Left lung (tissue), 10 donors: ENCODE results near the gene TMEM40. TPM values are rescaled to one million over a fixed set of nuclear protein-coding genes. Genes with fewer than 3 reads are reported as not detected.
"Not testable (repeated sequence)": the region's sequence is repeated elsewhere in the genome, so short reads cannot be mapped to it uniquely, and the experiment has no call there.

ENCODE experiments used
- ATAC-seq: fragments of 200-7000 bp; cut with Tn5 transposase; one replicate; pipeline ENCODE4 v1.9.1; 2020; ENCODE audit warnings: moderate library complexity
- DNase-seq, 4 donors: peaks; one replicate each; pipeline ENCODE4 v3.0.0-alpha.2; 2013 to 2020
- H3K27ac ChIP-seq, 2 donors: fragments of 200-600 bp; sonication (generic) in 1 of 2; one replicate each; pipeline versions ENCODE4 v1.5.0 to v1.8.0; 2020 to 2021
- H3K27me3 ChIP-seq, 2 donors: fragments of 200-600 bp; sonication (generic) in 1 of 2; one replicate each; pipeline versions ENCODE4 v1.5.0 to v1.8.0; 2020 to 2021
- H3K36me3 ChIP-seq, 2 donors: fragments of 200-600 bp; sonication (generic) in 1 of 2; one replicate each; pipeline versions ENCODE4 v1.5.0 to v1.8.0; 2020 to 2021
- H3K4me1 ChIP-seq, 2 donors: fragments of 200-600 bp; one replicate each; pipeline ENCODE4 v1.8.0; 2021
- H3K4me3 ChIP-seq, 2 donors: fragments of 200-600 bp; sonication (generic) in 1 of 2; one replicate each; pipeline versions ENCODE4 v1.5.0 to v1.8.0; 2020 to 2021; ENCODE audit warnings: mild to moderate bottlenecking in 1 of 2
- H3K9me3 ChIP-seq, 2 donors: fragments of 200-600 bp; sonication (generic) in 1 of 2; one replicate each; pipeline versions ENCODE4 v1.5.0 to v1.8.0; 2020 to 2021
- CTCF ChIP-seq, 2 donors: fragments of 200-600 bp; sonication (generic) in 1 of 2; IDR thresholded peaks; one replicate each; pipeline versions ENCODE4 v1.5.0 to v1.8.0; 2021; ENCODE audit warnings: antibody characterized with exemption in 2 of 2
- intact Hi-C, 2 donors: fragments of 100-400 bp; cut with DNase I; formaldehyde crosslinking; loops; one replicate each; pipeline versions ENCODE4 v1.11.2 to v1.14.2; 2022
- polyA plus RNA-seq, 6 donors: library from polyadenylated mRNA; unstranded; fragments of 120-200 nt; gene quantifications; one replicate each; pipeline ENCODE4 v1.2.1, GENCODE V29; 2013; ENCODE audit not compliant: insufficient read length in 6 of 6
- total RNA-seq, 2 donors: library from RNA; stranded (reverse); fragmentation: NEBNext Ultra II Directional; extraction: Animal tissue kit (Norgen Biotek cat#: 25700); gene quantifications; one replicate each; pipeline ENCODE4 v1.2.1, GENCODE V29; 2021
- donor health status: DM: no; HTN: yes; CAD: no.
- donor health status: DM: no; HTN: no; CAD: no.

The TMEM40 gene
- total and polyA plus RNA-seq, 8 donors: 1.1 to 2.4 (median 1.5) TPM; not detected in 1

DNA sequence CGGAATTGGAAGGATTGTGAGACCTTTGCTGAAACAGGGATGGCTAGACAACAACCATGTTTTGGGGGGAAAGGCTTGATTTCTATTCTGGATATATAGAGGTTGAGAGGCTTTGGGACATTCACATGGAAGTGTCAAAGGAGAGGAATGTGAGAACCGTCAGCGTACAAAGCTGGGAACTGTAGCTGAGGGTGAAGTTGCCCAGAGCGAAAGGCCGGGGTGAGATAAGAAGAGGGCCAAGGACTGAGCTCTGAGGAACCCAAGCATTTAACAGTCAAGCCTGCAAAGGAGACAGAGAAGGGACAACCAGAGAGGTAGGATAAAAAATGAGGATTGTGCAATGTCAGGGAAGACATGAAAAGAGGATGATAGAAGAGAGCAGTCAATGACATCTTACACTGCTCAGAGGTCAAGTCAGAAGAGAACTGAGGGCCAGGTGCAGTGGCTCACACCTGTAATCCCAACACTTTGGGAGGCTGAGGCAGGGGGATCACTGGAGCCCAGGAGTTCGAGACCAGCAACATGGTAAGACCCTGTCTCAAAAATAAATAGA is 53.6 kb downstream of the TMEM40 start:
- ATAC-seq: no peak
- H3K27ac ChIP-seq: no peak overlapping the region
- no peak overlapping the region for H3K4me3 ChIP-seq
- no peaks in the 10 kb centered on the region for H3K27me3 ChIP-seq
- TF ChIP-seq CTCF (IDR thresholded peaks at IDR 0.05): no peak
- no peaks in the 10 kb centered on the region for H3K4me1 ChIP-seq
- no peak for DNase-seq
- H3K9me3 ChIP-seq: no peaks in the 10 kb centered on the region
- intact Hi-C loops: no loop called here
- no peaks in the 10 kb centered on the region for H3K36me3 ChIP-seq

GRCh38 chr3:12702501-12702900 is 56.6 kb downstream of the TMEM40 start:
- no peaks in the 10 kb centered on the region for H3K9me3 ChIP-seq
- H3K27ac ChIP-seq: no peak overlapping the region
- no peak for ATAC-seq
- no peak for DNase-seq
- no peaks in the 10 kb centered on the region for H3K4me1 ChIP-seq
- intact Hi-C loops: no loop called here
- no peaks in the 10 kb centered on the region for H3K36me3 ChIP-seq
- no peak for TF ChIP-seq CTCF (IDR thresholded peaks at IDR 0.05)
- no peak overlapping the region for H3K4me3 ChIP-seq
- H3K27me3 ChIP-seq: no peaks in the 10 kb centered on the region

DNA sequence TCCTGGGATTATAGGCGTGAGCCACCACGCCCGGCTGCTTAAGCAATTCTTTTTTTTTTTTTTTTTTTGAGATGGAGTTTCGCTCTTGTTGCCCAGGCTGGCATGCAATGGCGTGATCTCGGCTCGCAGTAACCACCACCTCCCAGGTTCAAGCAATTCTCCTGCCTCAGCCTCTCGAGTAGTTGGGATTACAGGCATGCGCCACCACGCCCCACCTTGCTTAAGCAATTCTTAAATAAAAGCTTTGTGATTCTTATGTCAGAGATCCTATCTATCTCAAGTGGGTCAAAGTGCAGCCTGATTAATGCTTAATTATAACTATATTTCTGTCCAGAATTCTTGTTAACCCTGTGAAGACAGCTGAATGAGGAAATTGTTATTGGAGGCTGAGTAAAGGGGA is 57.5 kb downstream of the TMEM40 start:
- DNase-seq, intact Hi-C loops, H3K9me3 ChIP-seq, H3K27me3 ChIP-seq, H3K4me3 ChIP-seq, H3K36me3 ChIP-seq, ATAC-seq, H3K27ac ChIP-seq, H3K4me1 ChIP-seq: not testable (repeated sequence)

- DNase-seq (no peak), ATAC-seq (no peak)
- Histone ChIP-seq H3K27ac (no peak overlapping the region), H3K4me1 (no peaks in the 10 kb centered on the region), H3K27me3 (no peaks in the 10 kb centered on the region), H3K36me3 (no peaks in the 10 kb centered on the region), H3K9me3 (no peaks in the 10 kb centered on the region), H3K4me3 (no peak overlapping the region)
- intact Hi-C loops: no loop called here
- no peak for TF ChIP-seq CTCF (IDR thresholded peaks at IDR 0.05)
These were observed 58.3 kb downstream of the TMEM40 start for GRCh38 chr3:12700800-12701199.

GRCh38 chr3:12695916-12696315 is 63.1 kb downstream of the TMEM40 start:
- DNase-seq: no peak
- no peak for TF ChIP-seq CTCF (IDR thresholded peaks at IDR 0.05)
- Histone ChIP-seq H3K4me1 (no peaks in the 10 kb centered on the region), H3K27ac (no peak overlapping the region), H3K4me3 (no peak overlapping the region), H3K9me3 (no peaks in the 10 kb centered on the region), H3K27me3 (no peaks in the 10 kb centered on the region), H3K36me3 (no peaks in the 10 kb centered on the region)
- intact Hi-C loops: no loop called here
- ATAC-seq: no peak

- intact Hi-C loops: no loop called here
- H3K27me3 ChIP-seq: no peaks in the 10 kb centered on the region
- no peaks in the 10 kb centered on the region for H3K9me3 ChIP-seq
- no peak for TF ChIP-seq CTCF (IDR thresholded peaks at IDR 0.05)
- H3K4me3 ChIP-seq: no peak overlapping the region
- no peak overlapping the region for H3K27ac ChIP-seq
- no peak for ATAC-seq
- no peaks in the 10 kb centered on the region for H3K36me3 ChIP-seq
- H3K4me1 ChIP-seq: no peaks in the 10 kb centered on the region
- DNase-seq: no peak
These were observed 63.9 kb downstream of the TMEM40 start for GRCh38 chr3:12695112-12695511.
